GM12878 (cell line): ENCODE results near the gene SUGCT. TPM values are rescaled to one million over a fixed set of nuclear protein-coding genes. Genes with fewer than 3 reads are reported as not detected.
"Not testable (repeated sequence)": the region's sequence is repeated elsewhere in the genome, so short reads cannot be mapped to it uniquely, and the experiment has no call there.

ENCODE experiments used
- ATAC-seq: fragments of 200-7000 bp; cut with Tn5 transposase; 3 replicates; pipeline ENCODE4 v1.9.1; 2020; ENCODE audit warnings: mild to moderate bottlenecking, moderate library complexity
- BruUV-seq: library from RNA; stranded (reverse); fragments of 400-500 nt; replicated peaks from 2 replicates; lab custom pipeline; 2021; lab: Mats Ljungman, UMichigan
- CTCF ChIA-PET: fragments of 300-600 bp; sonication (Branson Sonifier 250); formaldehyde crosslinking; extraction: SDS; loops from one replicate; lab custom pipeline; 2021; ENCODE audit warnings: inconsistent platforms; lab: Yijun Ruan, JAX
- POLR2A ChIA-PET: fragments of 350-600 bp; formaldehyde crosslinking; extraction: SDS; loops from one replicate; lab custom pipeline; 2021; ENCODE audit warnings: inconsistent platforms; lab: Charles Lee
- RAD21 ChIA-PET: fragments of 300-600 bp; sonication (Branson Sonifier 250); formaldehyde crosslinking; loops from one replicate; lab custom pipeline; 2023; ENCODE audit warnings: antibody characterized with exemption; ENCODE audit not compliant: unreplicated experiment; lab: Charles Lee
- SMC1A ChIA-PET: fragments of 300-600 bp; sonication (Branson Sonifier 250); formaldehyde crosslinking; loops from one replicate; lab custom pipeline; 2023; ENCODE audit not compliant: unreplicated experiment, uncharacterized antibody; lab: Charles Lee
- DNase-seq: peaks from one replicate; pipeline ENCODE4 v3.0.0-alpha.2; 2011; ENCODE audit warnings: low read depth, low spot score
- FAIRE-seq: peaks from 3 replicates; lab custom pipeline; 2011; peaks lifted over from hg19 to GRCh38; lab: Jason Lieb, UNC
- H2AFZ ChIP-seq: 2 replicates; pipeline ENCODE4 v1.6.0; 2011; ENCODE audit warnings: low read depth, low read length, control low read depth; ENCODE audit not compliant: control insufficient read depth
- H3K27ac ChIP-seq: 2 replicates; pipeline ENCODE4 v1.5.1; 2011; ENCODE audit warnings: control low read depth; ENCODE audit not compliant: control insufficient read depth, insufficient read depth
- H3K27me3 ChIP-seq, 2 experiments: replicated peaks in 1 of 2; 2 replicates each; pipeline versions ENCODE4 v1.6.0 to v1.6.1; 2011; ENCODE audit warnings: low read length in 1 of 2; ENCODE audit not compliant: control insufficient read depth in 2 of 2, insufficient read depth in 2 of 2
- H3K36me3 ChIP-seq, 2 experiments: 2 replicates each; pipeline ENCODE4 v1.5.1; 2011; ENCODE audit warnings: low read length in 1 of 2; ENCODE audit not compliant: control insufficient read depth in 2 of 2, insufficient read depth in 2 of 2
- H3K4me1 ChIP-seq: 2 replicates; pipeline ENCODE4 v1.6.1; 2011; ENCODE audit warnings: mild to moderate bottlenecking, low read length, moderate library complexity, mixed read lengths; ENCODE audit not compliant: control insufficient read depth, insufficient read depth
- H3K4me2 ChIP-seq: 2 replicates; pipeline ENCODE4 v1.6.0; 2011; ENCODE audit warnings: control low read depth; ENCODE audit not compliant: control insufficient read depth, insufficient read depth
- H3K4me3 ChIP-seq: fragments of 200-600 bp; sonication (generic); 2 replicates; pipeline ENCODE4 v1.5.1; 2016
- H3K79me2 ChIP-seq: 2 replicates; pipeline ENCODE4 v1.6.0; 2011; ENCODE audit warnings: low read length; ENCODE audit not compliant: control insufficient read depth, insufficient read depth
- H3K9ac ChIP-seq: 2 replicates; pipeline ENCODE4 v1.8.0; 2011; ENCODE audit warnings: low read length, control low read depth, mixed read lengths; ENCODE audit not compliant: control insufficient read depth, insufficient read depth
- H3K9me3 ChIP-seq: replicated peaks from 3 replicates; pipeline ENCODE4 v1.5.1; 2011; ENCODE audit warnings: mild to moderate bottlenecking, low read length; ENCODE audit not compliant: control insufficient read depth, insufficient read depth
- H4K20me1 ChIP-seq: 2 replicates; pipeline ENCODE4 v1.6.0; 2011; ENCODE audit not compliant: control insufficient read depth, insufficient read depth
- DPF2 ChIP-seq: fragments of 450-650 bp; IDR thresholded peaks from 2 replicates; pipeline ENCODE4 v1.6.1; 2017; ENCODE audit warnings: mild to moderate bottlenecking
- NFYA ChIP-seq: IDR thresholded peaks from 2 replicates; pipeline ENCODE4 v1.6.1; 2011; ENCODE audit warnings: low read depth, mild to moderate bottlenecking, low read length, improper control_type of control experiment, borderline replicate concordance
- SREBF1 ChIP-seq: IDR thresholded peaks from 2 replicates; pipeline ENCODE4 v1.6.1; 2012; ENCODE audit warnings: mild to moderate bottlenecking, low read length
- USF1 ChIP-seq: IDR thresholded peaks from 2 replicates; pipeline ENCODE4 v1.6.1; 2011; ENCODE audit warnings: borderline replicate concordance, low read depth, mild to moderate bottlenecking, moderate library complexity, mixed read lengths, low read length; ENCODE audit not compliant: insufficient read depth; ENCODE audit errors: extremely low read length
- WGBS: methylation state at CpG from one replicate; pipeline ENCODE4 v1.1.6; 2016; ENCODE audit warnings: low lambda C conversion rate; ENCODE audit not compliant: insufficient replicate concordance, insufficient coverage; ENCODE audit errors: missing lambda C conversion rate; 5-methylcytosine and 5-hydroxymethylcytosine counted together
- in situ Hi-C: fragments of 300-500 bp; cut with MboI; formaldehyde crosslinking; loops from 9 replicates; pipeline ENCODE4 v1.14.3; 2018; ENCODE audit warnings: mixed read lengths
- intact Hi-C: fragments of 100-400 bp; cut with micrococcal nuclease; formaldehyde crosslinking; loops from one replicate; pipeline ENCODE4 v1.14.2; 2022; ENCODE audit not compliant: unreplicated experiment
- polyA plus RNA-seq, 11 experiments: library from polyadenylated mRNA; depleted of rRNA in 4 of 11; unstranded in 6 of 11; stranded (reverse) in 5 of 11; fragments of >200 nt; fragmentation: Nextera tagmentation in 4 of 11; fragmentation: Illumina TruSeq in 1 of 11; extraction: Ambion mirVana in 4 of 11; extraction: Trizol in 1 of 11; gene quantifications; 1 replicate in 1 of 11; 2 replicates in 10 of 11; pipeline versions ENCODE4 v1.2.1 to v1.2.3, GENCODE V29; 2011 to 2016; ENCODE audit warnings: inconsistent platforms in 2 of 11, missing spikeins in 2 of 11, low read depth in 1 of 11
- total RNA-seq, 4 experiments: library from RNA; depleted of rRNA in 3 of 4; stranded (reverse); fragments of >200 nt in 3 of 4; fragmentation: Illumina TruSeq in 1 of 4; extraction: Trizol in 1 of 4; gene quantifications; 2 replicates each; pipeline versions ENCODE4 v1.2.1 to v1.2.3, GENCODE V29; 2013 to 2021

The SUGCT gene
- total and polyA plus RNA-seq, 10 of the 15 experiments (the other 5 are each of a cell fraction or from before 2014, with no cell fraction given) = 0.08 to 1.2 (median 0.67) TPM; not detected in 1

DNA sequence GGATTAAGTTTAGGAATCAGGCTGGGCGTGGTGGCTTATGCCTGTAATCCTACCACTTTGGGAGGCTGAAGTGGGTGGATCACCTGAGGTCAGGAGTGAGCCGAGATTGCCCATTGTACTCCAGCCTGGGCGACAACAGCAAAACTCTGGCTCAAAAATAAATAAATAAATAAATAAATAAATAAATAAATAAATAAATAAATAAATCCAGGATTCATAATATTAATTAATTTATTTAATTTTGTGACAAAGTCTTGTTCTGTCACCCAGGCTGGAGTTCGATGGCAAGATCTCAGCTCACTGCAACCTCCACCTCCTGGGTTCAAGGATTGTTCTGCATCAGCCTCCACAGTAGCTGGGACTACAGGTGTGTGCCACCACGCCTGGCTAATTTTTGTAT, 4.2 kb downstream of the SUGCT start:
- 56% methylated on average over 5 of the region's 5 CpGs for whole genome bisulfite sequencing
- no peak for DNase-seq
- no peak overlapping the region for H3K9ac ChIP-seq
- CTCF ChIA-PET = no interaction called here
- no peaks in the 10 kb centered on the region; the same call in 2 of the 3 replicates for H3K9me3 ChIP-seq
- intact Hi-C loops = no loop called here
- TF ChIP-seq NFYA (no peak), USF1 (no peak), DPF2 (no peak), SREBF1 (no peak)
- SMC1A ChIA-PET = no interaction called here
- no peaks in the 10 kb centered on the region; a peak in 1 of 4 replicates for H3K27me3 ChIP-seq
- H3K4me3 ChIP-seq = no peak overlapping the region
- no peak for FAIRE-seq
- H3K27ac ChIP-seq = no peak overlapping the region
- in situ Hi-C loops = no loop called here
- ATAC-seq = no peak
- H3K36me3 ChIP-seq = no peaks in the 10 kb centered on the region
- POLR2A ChIA-PET = no interaction called here
- peaks cover 5% of the 10 kb centered on the region for H3K79me2 ChIP-seq
- H2AFZ ChIP-seq = no peak overlapping the region
- H3K4me2 ChIP-seq = no peak overlapping the region
- peaks cover 4% of the 10 kb centered on the region for H3K4me1 ChIP-seq
- BruUV-seq = no TSS peak
- RAD21 ChIA-PET = no interaction called here
- no peaks in the 10 kb centered on the region for H4K20me1 ChIP-seq

DNA sequence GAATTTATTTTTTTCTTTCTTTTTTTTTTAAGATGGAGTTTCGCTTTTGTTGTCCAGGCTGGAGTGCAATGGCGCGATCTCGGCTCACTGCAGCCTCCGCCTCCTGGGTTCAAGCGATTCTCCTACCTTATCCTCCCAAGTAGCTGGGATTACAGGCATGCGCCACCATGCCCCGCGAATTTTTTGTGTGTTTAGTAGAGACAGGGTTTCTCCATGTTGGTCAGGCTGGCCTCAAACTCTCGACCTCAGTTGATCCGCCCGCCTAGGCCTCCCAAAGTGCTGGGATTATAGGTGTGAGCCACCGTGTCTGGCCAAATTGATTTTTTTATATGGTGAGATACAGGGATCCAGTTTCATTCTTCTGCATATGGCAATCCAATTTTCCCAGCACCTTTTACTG, 5.1 kb downstream of the SUGCT start:
- POLR2A ChIA-PET, RAD21 ChIA-PET, H3K27me3 ChIP-seq, H3K9ac ChIP-seq, H3K4me1 ChIP-seq, H3K79me2 ChIP-seq, ATAC-seq, in situ Hi-C loops, CTCF ChIA-PET, intact Hi-C loops, H3K4me2 ChIP-seq, FAIRE-seq, H2AFZ ChIP-seq, H3K9me3 ChIP-seq, H4K20me1 ChIP-seq, SMC1A ChIA-PET, H3K4me3 ChIP-seq, DNase-seq, BruUV-seq, H3K36me3 ChIP-seq, H3K27ac ChIP-seq: not testable (repeated sequence)
- WGBS = 76% methylated on average over 13 of the region's 13 CpGs

- CTCF ChIA-PET, H3K9me3 ChIP-seq, POLR2A ChIA-PET, in situ Hi-C loops, H3K9ac ChIP-seq, RAD21 ChIA-PET, ATAC-seq, H3K4me1 ChIP-seq, BruUV-seq, H3K4me3 ChIP-seq, H3K27me3 ChIP-seq, FAIRE-seq, H4K20me1 ChIP-seq, H2AFZ ChIP-seq, DNase-seq, SMC1A ChIA-PET, H3K36me3 ChIP-seq, H3K27ac ChIP-seq, intact Hi-C loops, H3K4me2 ChIP-seq, H3K79me2 ChIP-seq: not testable (repeated sequence)
- WGBS = 9% methylated on average over 5 of the region's 5 CpGs
Observed at GRCh38 chr7:40141916-40142315, 7.1 kb downstream of the SUGCT start.
